ENCODE measurements around the gene CDH20. TPM values are rescaled to one million over a fixed set of nuclear protein-coding genes. Genes with fewer than 3 reads are reported as not detected.

The CDH20 gene
- total and polyA plus RNA-seq, 2 of the 13 experiments (the other 11 are each of a cell fraction or from before 2014, with no cell fraction given) = not detected

DNA sequence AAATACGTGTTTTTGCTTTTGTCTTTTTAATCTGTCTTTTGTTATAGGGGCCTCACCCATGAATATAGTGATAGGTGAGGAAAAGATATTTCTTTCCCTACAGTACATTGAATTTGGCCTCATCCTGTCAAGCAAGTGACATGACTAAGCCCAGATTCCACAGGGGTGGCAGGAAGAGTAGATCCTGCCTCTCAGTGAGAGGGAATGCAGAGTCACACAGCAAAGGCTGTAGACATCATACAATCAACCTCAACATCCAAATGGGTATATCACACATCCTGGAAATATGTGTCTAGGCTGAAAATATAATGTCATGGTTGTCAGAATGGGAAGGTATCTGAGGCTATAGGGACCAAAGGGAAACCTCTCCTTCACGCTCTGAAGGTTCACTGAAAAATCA is 269.6 kb downstream of the CDH20 start (continued):
- TF ChIP-seq, protein P1, sequence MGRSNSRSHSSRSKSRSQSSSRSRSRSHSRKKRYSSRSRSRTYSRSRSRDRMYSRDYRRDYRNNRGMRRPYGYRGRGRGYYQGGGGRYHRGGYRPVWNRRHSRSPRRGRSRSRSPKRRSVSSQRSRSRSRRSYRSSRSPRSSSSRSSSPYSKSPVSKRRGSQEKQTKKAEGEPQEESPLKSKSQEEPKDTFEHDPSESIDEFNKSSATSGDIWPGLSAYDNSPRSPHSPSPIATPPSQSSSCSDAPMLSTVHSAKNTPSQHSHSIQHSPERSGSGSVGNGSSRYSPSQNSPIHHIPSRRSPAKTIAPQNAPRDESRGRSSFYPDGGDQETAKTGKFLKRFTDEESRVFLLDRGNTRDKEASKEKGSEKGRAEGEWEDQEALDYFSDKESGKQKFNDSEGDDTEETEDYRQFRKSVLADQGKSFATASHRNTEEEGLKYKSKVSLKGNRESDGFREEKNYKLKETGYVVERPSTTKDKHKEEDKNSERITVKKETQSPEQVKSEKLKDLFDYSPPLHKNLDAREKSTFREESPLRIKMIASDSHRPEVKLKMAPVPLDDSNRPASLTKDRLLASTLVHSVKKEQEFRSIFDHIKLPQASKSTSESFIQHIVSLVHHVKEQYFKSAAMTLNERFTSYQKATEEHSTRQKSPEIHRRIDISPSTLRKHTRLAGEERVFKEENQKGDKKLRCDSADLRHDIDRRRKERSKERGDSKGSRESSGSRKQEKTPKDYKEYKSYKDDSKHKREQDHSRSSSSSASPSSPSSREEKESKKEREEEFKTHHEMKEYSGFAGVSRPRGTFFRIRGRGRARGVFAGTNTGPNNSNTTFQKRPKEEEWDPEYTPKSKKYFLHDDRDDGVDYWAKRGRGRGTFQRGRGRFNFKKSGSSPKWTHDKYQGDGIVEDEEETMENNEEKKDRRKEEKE (IDR thresholded peaks at IDR 0.05) = no peak
- TF ChIP-seq NR2C2 (CRISPR knock-in tag; IDR thresholded peaks at IDR 0.05; ENCODE audit: borderline replicate concordance) (no peak), SAP130 (CRISPR knock-in tag; IDR thresholded peaks at IDR 0.05; ENCODE audit: low read depth) (no peak), RXRA (CRISPR knock-in tag; IDR thresholded peaks at IDR 0.05) (no peak), SP2 (CRISPR knock-in tag; IDR thresholded peaks at IDR 0.05) (no peak)

Small RNAs within 50 kb of the gene (small RNA-seq; reads per million reads assigned to genes)
- 0 to 0.33 (median 0) reads per million in 3 experiments for gene RNU6-116P (ENCODE audit: insufficient read depth in 2 of 3, insufficient read length in 3 of 3, low read depth in 2 of 3, low replicate concordance in 1 of 3)
